OCI-LY7 (cell line): ENCODE data around the gene TCERG1L.

Experiments used
- EZH2phosphoT487 ChIP-seq: fragments of 200-600 bp; sonication (generic); IDR thresholded peaks from 2 replicates; pipeline ENCODE4 v1.6.1; 2018; ENCODE audit warnings: low read depth, borderline replicate concordance, mild to moderate bottlenecking, mixed run types, antibody characterized with exemption, low read length, moderate library complexity, mixed read lengths
- TF ChIP-seq, protein P1 (sequence below): fragments of 200-600 bp; sonication (generic); conservative IDR thresholded peaks from 2 replicates; pipeline ENCODE4 v1.5.1; 2014; ENCODE audit warnings: mild to moderate bottlenecking, antibody characterized with exemption, low read length, moderate library complexity, mixed read lengths

DNA sequence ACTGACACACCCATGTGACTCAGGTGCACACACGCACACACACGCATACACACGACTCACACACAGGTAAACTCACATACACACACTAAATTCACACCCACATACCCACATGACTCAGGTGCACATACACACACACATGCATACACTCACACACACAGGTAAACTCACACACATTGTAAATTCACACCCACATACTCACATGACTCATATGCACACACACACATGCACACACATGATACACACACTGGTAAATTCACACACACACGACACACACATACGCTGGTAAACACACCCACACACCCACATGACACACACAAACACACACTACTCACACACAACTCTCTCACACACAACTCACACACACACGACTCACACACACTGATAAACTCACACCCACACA lies 63.6 kb downstream of the TCERG1L start:
- TF ChIP-seq, protein P1, sequence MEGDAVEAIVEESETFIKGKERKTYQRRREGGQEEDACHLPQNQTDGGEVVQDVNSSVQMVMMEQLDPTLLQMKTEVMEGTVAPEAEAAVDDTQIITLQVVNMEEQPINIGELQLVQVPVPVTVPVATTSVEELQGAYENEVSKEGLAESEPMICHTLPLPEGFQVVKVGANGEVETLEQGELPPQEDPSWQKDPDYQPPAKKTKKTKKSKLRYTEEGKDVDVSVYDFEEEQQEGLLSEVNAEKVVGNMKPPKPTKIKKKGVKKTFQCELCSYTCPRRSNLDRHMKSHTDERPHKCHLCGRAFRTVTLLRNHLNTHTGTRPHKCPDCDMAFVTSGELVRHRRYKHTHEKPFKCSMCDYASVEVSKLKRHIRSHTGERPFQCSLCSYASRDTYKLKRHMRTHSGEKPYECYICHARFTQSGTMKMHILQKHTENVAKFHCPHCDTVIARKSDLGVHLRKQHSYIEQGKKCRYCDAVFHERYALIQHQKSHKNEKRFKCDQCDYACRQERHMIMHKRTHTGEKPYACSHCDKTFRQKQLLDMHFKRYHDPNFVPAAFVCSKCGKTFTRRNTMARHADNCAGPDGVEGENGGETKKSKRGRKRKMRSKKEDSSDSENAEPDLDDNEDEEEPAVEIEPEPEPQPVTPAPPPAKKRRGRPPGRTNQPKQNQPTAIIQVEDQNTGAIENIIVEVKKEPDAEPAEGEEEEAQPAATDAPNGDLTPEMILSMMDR: no peak
- TF ChIP-seq EZH2phosphoT487: no peak
